GM18907 (cell line): ENCODE data around the gene GPR17.

Experiments
- ATAC-seq: cut with Tn5 transposase; IDR thresholded peaks from one replicate; pipeline ENCODE4 v1.9.1; 2021; ENCODE audit warnings: mild to moderate bottlenecking, moderate library complexity; ENCODE audit not compliant: unreplicated experiment

GPR17 gene

GRCh38 chr2:127640082-127641072 is 5.6 kb upstream of the GPR17 start:
- no peak for ATAC-seq

- ATAC-seq, result no peak
Measured at GRCh38 chr2:127641133-127641532, 4.8 kb upstream of the GPR17 start.

- ATAC-seq, result no peak
Measured at GRCh38 chr2:127641846-127642507, 4.0 kb upstream of the GPR17 start.

GRCh38 chr2:127642706-127643438 is 3.1 kb upstream of the GPR17 start:
- ATAC-seq, result no peak

- no peak for ATAC-seq
Measured at GRCh38 chr2:127643439-127644065, 2.4 kb upstream of the GPR17 start.

- ATAC-seq, result no peak
Measured at GRCh38 chr2:127644066-127645025, 1.6 kb upstream of the GPR17 start.

- ATAC-seq, result no peak
Measured at GRCh38 chr2:127645026-127645394, 943 bp upstream of the GPR17 start.

- ATAC-seq, result no peak
Measured at GRCh38 chr2:127646487-127647241, 711 bp downstream of the GPR17 start.

GRCh38 chr2:127647242-127648190 is 1.6 kb downstream of the GPR17 start:
- ATAC-seq, result no peak

- ATAC-seq, result no peak
Measured at GRCh38 chr2:127648321-127648720, 2.4 kb downstream of the GPR17 start.

- no peak for ATAC-seq
Measured at GRCh38 chr2:127649100-127649611, 3.2 kb downstream of the GPR17 start.

GRCh38 chr2:127649684-127650040 is 3.7 kb downstream of the GPR17 start:
- peak; percentile 68 for ATAC-seq

GRCh38 chr2:127650041-127650784 is 4.3 kb downstream of the GPR17 start:
- ATAC-seq, result peak; percentile 7

- no peak for ATAC-seq
Measured at GRCh38 chr2:127650785-127651380, 4.9 kb downstream of the GPR17 start.

- no peak for ATAC-seq
Measured at GRCh38 chr2:127651381-127651809, 5.4 kb downstream of the GPR17 start.

GRCh38 chr2:127651971-127652550 is 6.1 kb downstream of the GPR17 start:
- ATAC-seq, result no peak
